ENCODE data around the gene OR10H5.
A peak's percentile ranks its signal among the peaks of the same experiment; 100 is the strongest.
"Not testable (repeated sequence)": the region's sequence is repeated elsewhere in the genome, so short reads cannot be mapped to it uniquely, and the experiment has no call there.

The OR10H5 gene

DNA sequence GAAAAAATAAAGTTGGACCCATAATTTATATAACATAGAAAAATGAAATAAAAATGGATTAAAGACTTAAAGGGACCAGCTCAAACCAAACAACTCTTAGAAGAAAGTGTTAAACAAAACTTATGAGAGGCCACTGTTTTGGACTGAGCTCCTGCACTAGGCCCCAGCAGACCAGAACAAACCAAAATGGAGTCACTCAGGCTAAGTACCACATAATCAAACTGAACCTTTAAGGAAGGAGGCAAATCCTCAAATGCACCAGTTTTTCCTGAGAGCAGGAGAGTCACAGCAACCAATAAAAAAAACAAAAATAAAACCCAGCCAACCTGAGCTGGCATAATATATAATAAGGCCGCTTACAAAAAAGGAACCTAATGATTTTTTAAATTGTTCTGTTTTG is 38.3 kb downstream of the OR10H5 start:
- Histone ChIP-seq H3K4me3 (ENCODE audit: severe bottlenecking) (no peak overlapping the region), H3K4me1 (ENCODE audit: insufficient read depth, poor library complexity, severe bottlenecking) (peaks cover 10% of the 10 kb centered on the region), H3K36me3 (ENCODE audit: low read depth) (no peaks in the 10 kb centered on the region), H3K27ac (ENCODE audit: poor library complexity, severe bottlenecking) (no peak overlapping the region), H3K27me3 (ENCODE audit: insufficient read depth, poor library complexity, severe bottlenecking) (no peaks in the 10 kb centered on the region), H3K9me3 (ENCODE audit: severe bottlenecking) (no peaks in the 10 kb centered on the region)
- TF ChIP-seq, protein P1, sequence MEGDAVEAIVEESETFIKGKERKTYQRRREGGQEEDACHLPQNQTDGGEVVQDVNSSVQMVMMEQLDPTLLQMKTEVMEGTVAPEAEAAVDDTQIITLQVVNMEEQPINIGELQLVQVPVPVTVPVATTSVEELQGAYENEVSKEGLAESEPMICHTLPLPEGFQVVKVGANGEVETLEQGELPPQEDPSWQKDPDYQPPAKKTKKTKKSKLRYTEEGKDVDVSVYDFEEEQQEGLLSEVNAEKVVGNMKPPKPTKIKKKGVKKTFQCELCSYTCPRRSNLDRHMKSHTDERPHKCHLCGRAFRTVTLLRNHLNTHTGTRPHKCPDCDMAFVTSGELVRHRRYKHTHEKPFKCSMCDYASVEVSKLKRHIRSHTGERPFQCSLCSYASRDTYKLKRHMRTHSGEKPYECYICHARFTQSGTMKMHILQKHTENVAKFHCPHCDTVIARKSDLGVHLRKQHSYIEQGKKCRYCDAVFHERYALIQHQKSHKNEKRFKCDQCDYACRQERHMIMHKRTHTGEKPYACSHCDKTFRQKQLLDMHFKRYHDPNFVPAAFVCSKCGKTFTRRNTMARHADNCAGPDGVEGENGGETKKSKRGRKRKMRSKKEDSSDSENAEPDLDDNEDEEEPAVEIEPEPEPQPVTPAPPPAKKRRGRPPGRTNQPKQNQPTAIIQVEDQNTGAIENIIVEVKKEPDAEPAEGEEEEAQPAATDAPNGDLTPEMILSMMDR (IDR thresholded peaks at IDR 0.05; ENCODE audit: poor library complexity, severe bottlenecking) = no peak
- DNase-seq (ENCODE audit: low spot score) (no peak), ATAC-seq (ENCODE audit: low read depth) (no peak)

DNA sequence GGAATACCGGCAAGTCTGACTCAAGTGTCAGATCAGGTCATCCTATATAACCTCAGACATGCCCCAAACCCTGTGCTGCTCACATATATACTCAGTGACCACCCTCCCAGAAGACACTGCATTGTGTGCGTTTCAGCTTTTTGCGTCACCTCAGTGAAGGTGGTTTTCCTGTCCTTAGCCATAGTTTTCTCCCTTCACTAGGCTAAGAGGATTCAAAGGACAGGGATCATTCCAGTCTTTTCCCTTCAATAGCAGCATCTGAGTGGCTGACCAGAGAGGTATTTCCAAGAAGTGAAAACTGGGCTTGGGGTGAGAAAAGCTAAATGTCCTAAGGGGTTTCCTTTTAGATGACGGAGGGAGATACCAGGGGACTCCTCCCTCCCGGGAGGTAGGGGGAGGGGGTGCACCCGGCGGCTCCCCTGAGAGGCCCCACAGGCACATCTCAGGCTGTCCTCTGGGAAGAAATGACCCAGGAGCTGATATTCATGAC is 40.7 kb downstream of the OR10H5 start:
- peak overlapping the region; percentile 29 for H3K4me3 ChIP-seq (ENCODE audit: severe bottlenecking)
- peak; percentile 56 for ATAC-seq (ENCODE audit: low read depth)
- TF ChIP-seq, protein P1 (IDR thresholded peaks at IDR 0.05; ENCODE audit: poor library complexity, severe bottlenecking) = no peak
- H3K9me3 ChIP-seq (ENCODE audit: severe bottlenecking) = no peaks in the 10 kb centered on the region
- no peaks in the 10 kb centered on the region for H3K27me3 ChIP-seq (ENCODE audit: insufficient read depth, poor library complexity, severe bottlenecking)
- no peak for DNase-seq (ENCODE audit: low spot score)
- peaks cover 10% of the 10 kb centered on the region for H3K4me1 ChIP-seq (ENCODE audit: insufficient read depth, poor library complexity, severe bottlenecking)
- H3K36me3 ChIP-seq (ENCODE audit: low read depth) = peaks cover 13% of the 10 kb centered on the region
- H3K27ac ChIP-seq (ENCODE audit: poor library complexity, severe bottlenecking) = peak overlapping the region; percentile 99

DNA sequence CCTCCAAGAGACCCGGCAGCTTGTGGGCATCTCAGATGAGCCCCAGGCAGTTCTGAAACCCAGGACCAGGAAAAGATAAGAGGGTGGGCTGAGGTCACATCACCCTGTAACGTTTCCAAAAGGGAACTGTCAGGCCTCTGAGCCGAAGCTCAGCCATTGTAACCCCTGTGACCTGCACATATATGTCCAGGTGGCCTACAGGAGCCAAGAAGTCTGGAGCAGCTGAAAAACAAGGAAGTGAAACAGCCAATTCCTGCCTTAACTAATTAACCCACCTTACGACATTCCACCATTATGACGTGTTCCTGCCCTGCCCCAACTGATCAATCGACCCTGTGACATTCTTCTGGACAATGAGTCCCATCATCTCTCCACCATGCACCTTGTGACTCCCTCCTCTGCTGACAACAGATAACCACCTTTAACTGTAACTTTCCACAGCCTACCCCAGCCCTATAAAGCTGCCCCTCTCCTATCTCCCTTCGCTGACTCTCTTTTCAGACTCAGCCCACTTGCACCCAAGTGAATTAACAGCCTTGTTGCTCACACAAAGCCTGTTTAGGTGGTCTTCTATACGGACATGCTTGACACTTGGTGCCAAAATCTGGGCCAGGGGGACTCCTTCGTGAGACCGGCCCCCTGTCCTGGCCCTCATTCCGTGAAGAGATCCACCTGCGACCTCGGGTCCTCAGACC is 41.3 kb downstream of the OR10H5 start:
- DNase-seq (ENCODE audit: low spot score); H3K27me3 ChIP-seq (ENCODE audit: insufficient read depth, poor library complexity, severe bottlenecking); H3K9me3 ChIP-seq (ENCODE audit: severe bottlenecking): not testable (repeated sequence)
- H3K4me3 ChIP-seq (ENCODE audit: severe bottlenecking) = peak overlapping the region; percentile 29
- peaks cover 17% of the 10 kb centered on the region for H3K36me3 ChIP-seq (ENCODE audit: low read depth)
- H3K4me1 ChIP-seq (ENCODE audit: insufficient read depth, poor library complexity, severe bottlenecking) = peaks cover 10% of the 10 kb centered on the region
- peak; percentile 48; the same call in 2 of the 3 replicates for ATAC-seq (ENCODE audit: low read depth)
- H3K27ac ChIP-seq (ENCODE audit: poor library complexity, severe bottlenecking) = peak overlapping the region; percentile 99

DNA sequence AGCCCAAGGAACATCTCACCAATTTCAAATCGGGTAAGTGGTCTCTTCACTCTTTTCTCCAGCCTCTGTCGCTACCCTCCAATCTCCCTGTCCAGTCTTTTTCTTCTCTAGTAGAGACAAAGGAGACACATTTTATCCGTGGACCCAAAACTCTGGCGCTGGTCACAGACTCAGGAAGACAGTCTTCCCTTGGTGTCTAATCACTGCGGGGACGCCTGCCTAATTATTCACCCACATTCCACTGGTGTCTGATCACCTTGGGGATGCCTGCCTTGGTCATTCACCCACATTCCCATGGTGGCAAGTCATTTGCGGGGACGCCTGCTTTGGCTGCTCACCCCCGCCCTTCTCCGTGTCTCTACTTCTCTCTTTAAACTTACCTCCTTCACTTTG is 41.8 kb downstream of the OR10H5 start:
- peak overlapping the region; percentile 29 for H3K4me3 ChIP-seq (ENCODE audit: severe bottlenecking)
- peak; percentile 40; the same call in 1 of the 3 replicates for ATAC-seq (ENCODE audit: low read depth)
- no peaks in the 10 kb centered on the region for H3K27me3 ChIP-seq (ENCODE audit: insufficient read depth, poor library complexity, severe bottlenecking)
- no peaks in the 10 kb centered on the region for H3K9me3 ChIP-seq (ENCODE audit: severe bottlenecking)
- DNase-seq (ENCODE audit: low spot score) = no peak
- peaks cover 18% of the 10 kb centered on the region for H3K36me3 ChIP-seq (ENCODE audit: low read depth)
- H3K4me1 ChIP-seq (ENCODE audit: insufficient read depth, poor library complexity, severe bottlenecking) = peaks cover 10% of the 10 kb centered on the region
- H3K27ac ChIP-seq (ENCODE audit: poor library complexity, severe bottlenecking) = peak overlapping the region; percentile 99
- TF ChIP-seq, protein P1 (IDR thresholded peaks at IDR 0.05; ENCODE audit: poor library complexity, severe bottlenecking) = no peak

DNA sequence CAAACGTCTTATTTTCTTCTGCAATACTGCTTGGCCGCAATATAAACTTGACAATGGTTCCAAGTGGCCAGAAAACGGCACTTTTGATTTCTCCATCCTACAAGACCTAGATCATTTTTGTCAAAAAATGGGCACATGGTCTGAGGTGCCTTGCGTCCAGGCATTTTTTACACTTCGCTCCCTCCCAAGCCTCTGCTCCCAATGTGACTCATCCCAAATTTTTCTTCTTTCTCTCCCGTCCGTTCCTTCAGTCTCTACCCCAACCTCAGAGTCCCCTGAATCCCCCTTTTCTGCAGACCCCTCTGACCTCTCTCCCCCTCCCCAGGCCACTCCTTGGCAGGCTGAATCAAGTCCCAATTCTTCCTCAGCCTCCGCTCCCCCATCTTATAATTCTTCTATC is 42.3 kb downstream of the OR10H5 start:
- TF ChIP-seq, protein P1 (IDR thresholded peaks at IDR 0.05; ENCODE audit: poor library complexity, severe bottlenecking) = no peak
- H3K9me3 ChIP-seq (ENCODE audit: severe bottlenecking) = no peaks in the 10 kb centered on the region
- ATAC-seq (ENCODE audit: low read depth) (no peak), DNase-seq (ENCODE audit: low spot score) (no peak)
- H3K27ac ChIP-seq (ENCODE audit: poor library complexity, severe bottlenecking) = peak overlapping the region; percentile 99
- H3K4me3 ChIP-seq (ENCODE audit: severe bottlenecking) = peak overlapping the region; percentile 29
- peaks cover 10% of the 10 kb centered on the region for H3K4me1 ChIP-seq (ENCODE audit: insufficient read depth, poor library complexity, severe bottlenecking)
- H3K27me3 ChIP-seq (ENCODE audit: insufficient read depth, poor library complexity, severe bottlenecking) = no peaks in the 10 kb centered on the region
- peaks cover 23% of the 10 kb centered on the region for H3K36me3 ChIP-seq (ENCODE audit: low read depth)
